Hepatocyte (in vitro differentiated cells): ENCODE data around the gene ATP6V1G2. TPM values are rescaled to one million over a fixed set of nuclear protein-coding genes. Genes with fewer than 3 reads are reported as not detected.

Experiments
- DNase-seq: peaks from one replicate; pipeline ENCODE4 v3.0.0-alpha.2; 2016; ENCODE audit warnings: low spot score
- H2AFZ ChIP-seq: fragments of 200-600 bp; sonication (generic); 2 replicates; pipeline ENCODE4 v1.6.0; 2016; ENCODE audit warnings: antibody characterized with exemption, mild to moderate bottlenecking
- H3K27ac ChIP-seq: fragments of 200-600 bp; sonication (generic); 2 replicates; pipeline ENCODE4 v1.5.1; 2016; ENCODE audit warnings: mild to moderate bottlenecking
- H3K27me3 ChIP-seq: fragments of 200-600 bp; sonication (generic); 2 replicates; pipeline ENCODE4 v1.6.1; 2016
- H3K36me3 ChIP-seq: fragments of 200-600 bp; sonication (generic); replicated peaks from 2 replicates; pipeline ENCODE4 v1.5.1; 2016; ENCODE audit warnings: low read depth; ENCODE audit not compliant: insufficient read depth
- H3K4me1 ChIP-seq: fragments of 200-600 bp; sonication (generic); 2 replicates; pipeline ENCODE4 v1.5.1; 2016; ENCODE audit warnings: mild to moderate bottlenecking, moderate library complexity; ENCODE audit not compliant: insufficient read depth
- H3K4me2 ChIP-seq: fragments of 200-600 bp; sonication (generic); 2 replicates; pipeline ENCODE4 v1.6.0; 2016
- H3K4me3 ChIP-seq: fragments of 200-600 bp; sonication (generic); 2 replicates; pipeline ENCODE4 v1.5.1; 2016; ENCODE audit warnings: mild to moderate bottlenecking
- H3K79me2 ChIP-seq: fragments of 200-600 bp; sonication (generic); 2 replicates; pipeline ENCODE4 v1.6.0; 2017; ENCODE audit warnings: mild to moderate bottlenecking
- H3K9me2 ChIP-seq: fragments of 200-600 bp; sonication (generic); replicated peaks from 2 replicates; pipeline ENCODE4 v1.6.0; 2017; ENCODE audit warnings: mild to moderate bottlenecking; ENCODE audit not compliant: insufficient read depth
- H3K9me3 ChIP-seq: fragments of 200-600 bp; sonication (generic); 2 replicates; pipeline ENCODE4 v1.5.1; 2016; ENCODE audit warnings: low read depth, mild to moderate bottlenecking
- H4K20me1 ChIP-seq: fragments of 200-600 bp; sonication (generic); 2 replicates; pipeline ENCODE4 v1.6.0; 2016; ENCODE audit warnings: mild to moderate bottlenecking; ENCODE audit not compliant: insufficient read depth, poor library complexity, severe bottlenecking
- EZH2 ChIP-seq: fragments of 200-600 bp; sonication (generic); IDR thresholded peaks from 2 replicates; pipeline ENCODE4 v1.6.1; 2016; ENCODE audit warnings: antibody characterized with exemption, mild to moderate bottlenecking, borderline replicate concordance
- EZH2phosphoT487 ChIP-seq: fragments of 200-600 bp; sonication (generic); IDR thresholded peaks from one replicate; pipeline ENCODE4 v1.6.1; 2018; ENCODE audit warnings: antibody characterized with exemption, mild to moderate bottlenecking, low read depth, moderate library complexity; ENCODE audit not compliant: unreplicated experiment, severe bottlenecking
- WGBS: methylation state at CpG from one replicate; pipeline ENCODE4 v1.1.6; 2016; ENCODE audit warnings: low lambda C conversion rate; ENCODE audit errors: missing lambda C conversion rate; 5-methylcytosine and 5-hydroxymethylcytosine counted together
- polyA plus RNA-seq: library from polyadenylated mRNA; unstranded; fragments of >200 nt; fragmentation: Nextera tagmentation; extraction: Ambion mirVana; gene quantifications from 2 replicates; pipeline ENCODE4 v1.2.1, GENCODE V29; 2016
- total RNA-seq: library from RNA; depleted of rRNA; stranded (reverse); fragments of >200 nt; gene quantifications from 2 replicates; pipeline ENCODE4 v1.2.3, GENCODE V29; 2014
- TF ChIP-seq, protein P1 (sequence below): fragments of 200-600 bp; sonication (generic); IDR thresholded peaks from 2 replicates; pipeline ENCODE4 v1.5.1; 2016; ENCODE audit warnings: antibody characterized with exemption, mild to moderate bottlenecking; ENCODE audit not compliant: poor library complexity

Gene ATP6V1G2
- total and polyA plus RNA-seq, 2 experiments from 2014 or later: 0.63 to 0.73 TPM

GRCh38 chr6:31560697-31561058 is 14.3 kb upstream of the ATP6V1G2 start:
- no peak for TF ChIP-seq EZH2
- no peak for DNase-seq
- Histone ChIP-seq H3K4me1 (no peaks in the 10 kb centered on the region), H3K9me2 (no peaks in the 10 kb centered on the region), H3K79me2 (no peaks in the 10 kb centered on the region), H3K9me3 (no peaks in the 10 kb centered on the region), H3K4me2 (no peak overlapping the region), H3K27ac (no peak overlapping the region), H3K27me3 (no peaks in the 10 kb centered on the region), H3K36me3 (no peaks in the 10 kb centered on the region), H4K20me1 (no peaks in the 10 kb centered on the region), H2AFZ (no peak overlapping the region), H3K4me3 (no peak overlapping the region)

DNA sequence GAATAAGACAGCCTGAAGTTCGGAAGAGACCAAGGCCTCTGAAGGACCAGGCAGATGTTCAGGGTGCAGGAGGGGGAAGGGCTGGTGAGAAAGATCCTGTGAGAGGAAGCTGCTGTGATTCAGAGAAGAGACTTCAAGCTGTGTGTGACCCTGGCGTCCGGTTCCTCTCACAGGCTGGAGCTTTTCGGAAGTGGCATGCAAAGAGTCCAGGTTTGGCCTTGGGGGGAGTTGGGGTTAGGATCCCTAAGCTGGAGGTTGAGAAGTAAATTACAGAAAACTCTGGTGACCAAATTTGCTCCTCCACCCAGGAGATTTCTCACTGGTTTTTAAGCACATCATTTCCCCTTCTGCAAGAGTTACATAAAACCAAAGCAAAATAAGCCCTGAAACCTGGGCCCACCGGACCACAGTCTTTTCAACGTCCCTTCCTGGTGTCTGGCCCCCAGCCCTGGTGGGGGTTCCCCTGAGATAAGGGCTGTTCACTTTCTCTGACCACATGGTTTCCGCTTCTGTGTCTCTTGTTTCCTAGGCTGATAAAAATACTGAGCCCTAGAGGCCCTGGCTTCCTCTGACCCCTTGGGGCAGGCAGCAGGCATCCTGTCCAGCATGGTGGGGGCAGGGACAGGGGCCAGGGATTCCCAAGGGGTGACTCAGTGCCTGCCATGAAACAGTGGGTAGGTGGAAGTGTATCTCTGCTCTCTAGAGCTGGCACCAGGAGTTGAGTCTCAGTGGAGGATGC is 13.7 kb upstream of the ATP6V1G2 start:
- Histone ChIP-seq H4K20me1 (no peaks in the 10 kb centered on the region), H2AFZ (no peak overlapping the region), H3K36me3 (no peaks in the 10 kb centered on the region), H3K9me3 (no peaks in the 10 kb centered on the region), H3K27me3 (no peaks in the 10 kb centered on the region), H3K79me2 (no peaks in the 10 kb centered on the region), H3K4me2 (no peak overlapping the region), H3K4me1 (no peaks in the 10 kb centered on the region), H3K27ac (peak overlapping the region; percentile 34), H3K4me3 (no peak overlapping the region), H3K9me2 (no peaks in the 10 kb centered on the region)
- no peak for TF ChIP-seq EZH2
- TF ChIP-seq, protein P1, sequence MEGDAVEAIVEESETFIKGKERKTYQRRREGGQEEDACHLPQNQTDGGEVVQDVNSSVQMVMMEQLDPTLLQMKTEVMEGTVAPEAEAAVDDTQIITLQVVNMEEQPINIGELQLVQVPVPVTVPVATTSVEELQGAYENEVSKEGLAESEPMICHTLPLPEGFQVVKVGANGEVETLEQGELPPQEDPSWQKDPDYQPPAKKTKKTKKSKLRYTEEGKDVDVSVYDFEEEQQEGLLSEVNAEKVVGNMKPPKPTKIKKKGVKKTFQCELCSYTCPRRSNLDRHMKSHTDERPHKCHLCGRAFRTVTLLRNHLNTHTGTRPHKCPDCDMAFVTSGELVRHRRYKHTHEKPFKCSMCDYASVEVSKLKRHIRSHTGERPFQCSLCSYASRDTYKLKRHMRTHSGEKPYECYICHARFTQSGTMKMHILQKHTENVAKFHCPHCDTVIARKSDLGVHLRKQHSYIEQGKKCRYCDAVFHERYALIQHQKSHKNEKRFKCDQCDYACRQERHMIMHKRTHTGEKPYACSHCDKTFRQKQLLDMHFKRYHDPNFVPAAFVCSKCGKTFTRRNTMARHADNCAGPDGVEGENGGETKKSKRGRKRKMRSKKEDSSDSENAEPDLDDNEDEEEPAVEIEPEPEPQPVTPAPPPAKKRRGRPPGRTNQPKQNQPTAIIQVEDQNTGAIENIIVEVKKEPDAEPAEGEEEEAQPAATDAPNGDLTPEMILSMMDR: no peak
- TF ChIP-seq EZH2phosphoT487: no peak
- peak; percentile 51 for DNase-seq
- 72% methylated on average over 7 of the region's 7 CpGs for WGBS

DNA sequence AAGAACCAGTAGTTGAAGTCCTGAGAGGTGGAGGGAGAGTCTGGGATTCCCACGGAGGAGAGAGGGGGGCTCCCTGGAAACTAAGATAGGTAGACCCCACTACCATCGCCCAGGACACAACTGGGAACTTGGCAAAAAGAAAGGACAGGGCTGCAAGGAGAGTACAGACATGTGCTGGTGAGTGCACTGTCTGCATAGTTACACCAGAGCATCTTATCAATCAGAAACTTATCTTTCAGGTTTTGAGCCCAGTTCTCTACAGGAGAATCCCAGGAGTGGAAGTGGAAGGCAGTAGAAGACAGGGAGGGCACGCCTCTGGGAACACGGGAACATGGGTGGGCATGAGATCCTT is 13.2 kb upstream of the ATP6V1G2 start:
- Histone ChIP-seq H3K4me3 (no peak overlapping the region), H3K27me3 (no peaks in the 10 kb centered on the region), H3K9me2 (no peaks in the 10 kb centered on the region), H3K36me3 (no peaks in the 10 kb centered on the region), H3K79me2 (no peaks in the 10 kb centered on the region), H3K9me3 (no peaks in the 10 kb centered on the region), H2AFZ (no peak overlapping the region), H3K4me1 (no peaks in the 10 kb centered on the region), H4K20me1 (no peaks in the 10 kb centered on the region), H3K27ac (no peak overlapping the region), H3K4me2 (no peak overlapping the region)
- TF ChIP-seq, protein P1: no peak
- TF ChIP-seq EZH2phosphoT487 (no peak), EZH2 (no peak)
- DNase-seq: no peak
- WGBS: 98% methylated on average over 3 of the region's 4 CpGs

DNA sequence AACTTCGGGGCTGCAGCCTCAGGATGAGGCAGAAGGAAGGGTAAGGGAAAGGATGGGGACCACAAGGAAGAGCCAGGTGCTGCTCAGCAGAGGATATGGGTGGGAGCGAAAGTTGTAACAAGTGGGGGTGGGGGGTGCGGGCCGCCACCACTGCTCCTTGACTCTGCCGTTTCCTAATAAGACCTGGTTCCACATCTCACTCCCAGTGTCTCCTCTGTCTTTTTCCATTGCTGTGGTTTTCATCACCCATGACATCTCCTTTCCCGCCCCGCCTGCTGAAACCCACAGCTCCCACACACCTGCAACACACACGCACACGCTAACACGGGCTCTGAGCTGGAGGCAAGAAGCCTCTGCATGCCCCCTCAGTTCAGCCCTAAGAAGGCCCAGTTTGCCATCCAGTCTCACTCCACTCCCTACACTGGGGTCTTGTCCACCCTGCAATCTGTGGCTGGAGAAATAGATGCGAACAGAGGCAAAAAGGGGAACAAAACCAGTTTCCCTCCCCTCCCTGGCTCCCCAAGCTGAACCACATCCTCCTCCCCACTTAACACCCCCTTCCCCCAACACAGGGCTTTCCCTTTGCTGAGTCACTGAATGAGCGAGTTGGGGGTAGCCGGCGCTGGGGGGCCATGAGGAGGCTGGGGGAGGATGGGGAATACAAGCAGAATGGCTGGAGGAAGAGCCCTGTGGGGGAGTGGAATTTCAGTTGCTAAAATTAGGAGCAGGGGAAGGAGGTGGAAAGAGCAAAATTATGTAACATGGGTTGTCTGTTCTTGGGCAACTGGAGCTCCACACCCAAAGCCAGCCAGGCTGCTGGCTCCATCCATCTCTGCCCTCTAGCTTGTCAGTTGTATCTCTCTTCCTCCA is 12.5 kb upstream of the ATP6V1G2 start:
- Histone ChIP-seq H3K36me3 (no peaks in the 10 kb centered on the region), H3K4me2 (no peak overlapping the region), H3K27ac (no peak overlapping the region), H3K9me2 (no peaks in the 10 kb centered on the region), H3K4me1 (no peaks in the 10 kb centered on the region), H3K27me3 (no peaks in the 10 kb centered on the region), H4K20me1 (no peaks in the 10 kb centered on the region), H3K79me2 (peaks cover 5% of the 10 kb centered on the region), H2AFZ (no peak overlapping the region), H3K4me3 (no peak overlapping the region), H3K9me3 (no peaks in the 10 kb centered on the region)
- no peak for DNase-seq
- TF ChIP-seq EZH2phosphoT487 (no peak), EZH2 (no peak)
- TF ChIP-seq, protein P1: no peak
- WGBS: 96% methylated on average over 13 of the region's 14 CpGs
